ENCODE measurements around the gene SMURF1.

SMURF1 gene

GRCh38 chr7:98984126-98984525, 159.8 kb downstream of the SMURF1 start:
- no peak for TF ChIP-seq CSRNP3 (CRISPR knock-in tag; IDR thresholded peaks at IDR 0.05)
- no peak for TF ChIP-seq ZNF565 (CRISPR knock-in tag; conservative IDR thresholded peaks at IDR 0.05; ENCODE audit: low read depth)
- no peak for TF ChIP-seq ZC3H10 (CRISPR knock-in tag; IDR thresholded peaks at IDR 0.05)
- TF ChIP-seq ZFP30 (CRISPR knock-in tag; IDR thresholded peaks at IDR 0.05) = no peak
- no peak for TF ChIP-seq CSDC2 (CRISPR knock-in tag; IDR thresholded peaks at IDR 0.05)
- no peak for TF ChIP-seq ARNTL (CRISPR knock-in tag; IDR thresholded peaks at IDR 0.05; ENCODE audit: borderline replicate concordance, low read depth)
- TF ChIP-seq, protein P1, sequence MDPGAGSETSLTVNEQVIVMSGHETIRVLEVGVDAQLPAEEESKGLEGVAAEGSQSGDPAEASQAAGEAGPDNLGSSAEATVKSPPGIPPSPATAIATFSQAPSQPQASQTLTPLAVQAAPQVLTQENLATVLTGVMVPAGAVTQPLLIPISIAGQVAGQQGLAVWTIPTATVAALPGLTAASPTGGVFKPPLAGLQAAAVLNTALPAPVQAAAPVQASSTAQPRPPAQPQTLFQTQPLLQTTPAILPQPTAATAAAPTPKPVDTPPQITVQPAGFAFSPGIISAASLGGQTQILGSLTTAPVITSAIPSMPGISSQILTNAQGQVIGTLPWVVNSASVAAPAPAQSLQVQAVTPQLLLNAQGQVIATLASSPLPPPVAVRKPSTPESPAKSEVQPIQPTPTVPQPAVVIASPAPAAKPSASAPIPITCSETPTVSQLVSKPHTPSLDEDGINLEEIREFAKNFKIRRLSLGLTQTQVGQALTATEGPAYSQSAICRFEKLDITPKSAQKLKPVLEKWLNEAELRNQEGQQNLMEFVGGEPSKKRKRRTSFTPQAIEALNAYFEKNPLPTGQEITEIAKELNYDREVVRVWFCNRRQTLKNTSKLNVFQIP (CRISPR knock-in tag; IDR thresholded peaks at IDR 0.05; ENCODE audit: borderline replicate concordance, low read depth) = no peak
- no peak for TF ChIP-seq ESRRG (CRISPR knock-in tag; IDR thresholded peaks at IDR 0.05)
- TF ChIP-seq ZNF70 (CRISPR knock-in tag; IDR thresholded peaks at IDR 0.05) = no peak
- no peak for ATAC-seq

GRCh38 chr7:98982686-98983085, 161.2 kb downstream of the SMURF1 start:
- no peak for ATAC-seq
- TF ChIP-seq ZC3H10 (CRISPR knock-in tag; IDR thresholded peaks at IDR 0.05) (no peak), ESRRG (CRISPR knock-in tag; IDR thresholded peaks at IDR 0.05) (no peak), ISL1 (CRISPR knock-in tag; IDR thresholded peaks at IDR 0.05) (no peak), CSRNP3 (CRISPR knock-in tag; IDR thresholded peaks at IDR 0.05) (no peak), RARB (CRISPR knock-in tag; IDR thresholded peaks at IDR 0.05) (no peak), ZFP3 (CRISPR knock-in tag; IDR thresholded peaks at IDR 0.05) (no peak), CSDC2 (CRISPR knock-in tag; IDR thresholded peaks at IDR 0.05) (no peak), BACH2 (CRISPR knock-in tag; IDR thresholded peaks at IDR 0.05; ENCODE audit: borderline replicate concordance) (no peak), ZNF70 (CRISPR knock-in tag; IDR thresholded peaks at IDR 0.05) (no peak), TCF4 (CRISPR knock-in tag; IDR thresholded peaks at IDR 0.05; ENCODE audit: borderline replicate concordance) (no peak), SNAI2 (CRISPR knock-in tag; IDR thresholded peaks at IDR 0.05) (no peak), OSR1 (CRISPR knock-in tag; IDR thresholded peaks at IDR 0.05) (no peak), GLIS3 (CRISPR knock-in tag; IDR thresholded peaks at IDR 0.05) (no peak), CREB5 (CRISPR knock-in tag; IDR thresholded peaks at IDR 0.05; ENCODE audit: low read depth) (no peak)
- TF ChIP-seq, protein P2, sequence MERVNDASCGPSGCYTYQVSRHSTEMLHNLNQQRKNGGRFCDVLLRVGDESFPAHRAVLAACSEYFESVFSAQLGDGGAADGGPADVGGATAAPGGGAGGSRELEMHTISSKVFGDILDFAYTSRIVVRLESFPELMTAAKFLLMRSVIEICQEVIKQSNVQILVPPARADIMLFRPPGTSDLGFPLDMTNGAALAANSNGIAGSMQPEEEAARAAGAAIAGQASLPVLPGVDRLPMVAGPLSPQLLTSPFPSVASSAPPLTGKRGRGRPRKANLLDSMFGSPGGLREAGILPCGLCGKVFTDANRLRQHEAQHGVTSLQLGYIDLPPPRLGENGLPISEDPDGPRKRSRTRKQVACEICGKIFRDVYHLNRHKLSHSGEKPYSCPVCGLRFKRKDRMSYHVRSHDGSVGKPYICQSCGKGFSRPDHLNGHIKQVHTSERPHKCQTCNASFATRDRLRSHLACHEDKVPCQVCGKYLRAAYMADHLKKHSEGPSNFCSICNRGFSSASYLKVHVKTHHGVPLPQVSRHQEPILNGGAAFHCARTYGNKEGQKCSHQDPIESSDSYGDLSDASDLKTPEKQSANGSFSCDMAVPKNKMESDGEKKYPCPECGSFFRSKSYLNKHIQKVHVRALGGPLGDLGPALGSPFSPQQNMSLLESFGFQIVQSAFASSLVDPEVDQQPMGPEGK (CRISPR knock-in tag; IDR thresholded peaks at IDR 0.05; ENCODE audit: borderline replicate concordance) = no peak

GRCh38 chr7:98981701-98982100, 162.2 kb downstream of the SMURF1 start:
- no peak for ATAC-seq
- TF ChIP-seq TOX (CRISPR knock-in tag; IDR thresholded peaks at IDR 0.05; ENCODE audit: borderline replicate concordance) (no peak), OSR1 (CRISPR knock-in tag; IDR thresholded peaks at IDR 0.05) (no peak), ARNTL (CRISPR knock-in tag; IDR thresholded peaks at IDR 0.05; ENCODE audit: borderline replicate concordance, low read depth) (no peak), ZC3H10 (CRISPR knock-in tag; IDR thresholded peaks at IDR 0.05) (no peak), PPARA (CRISPR knock-in tag; IDR thresholded peaks at IDR 0.05; ENCODE audit: borderline replicate concordance) (no peak), ZNF70 (CRISPR knock-in tag; IDR thresholded peaks at IDR 0.05) (no peak), ZNF565 (CRISPR knock-in tag; conservative IDR thresholded peaks at IDR 0.05; ENCODE audit: low read depth) (no peak), TCF4 (CRISPR knock-in tag; IDR thresholded peaks at IDR 0.05; ENCODE audit: borderline replicate concordance) (no peak), SNAI2 (CRISPR knock-in tag; IDR thresholded peaks at IDR 0.05) (no peak), BACH2 (CRISPR knock-in tag; IDR thresholded peaks at IDR 0.05; ENCODE audit: borderline replicate concordance) (no peak)
- TF ChIP-seq, protein P2 (CRISPR knock-in tag; IDR thresholded peaks at IDR 0.05; ENCODE audit: borderline replicate concordance) = no peak
- TF ChIP-seq, protein P1 (CRISPR knock-in tag; IDR thresholded peaks at IDR 0.05; ENCODE audit: borderline replicate concordance, low read depth) = no peak
- TF ChIP-seq, protein P3, sequence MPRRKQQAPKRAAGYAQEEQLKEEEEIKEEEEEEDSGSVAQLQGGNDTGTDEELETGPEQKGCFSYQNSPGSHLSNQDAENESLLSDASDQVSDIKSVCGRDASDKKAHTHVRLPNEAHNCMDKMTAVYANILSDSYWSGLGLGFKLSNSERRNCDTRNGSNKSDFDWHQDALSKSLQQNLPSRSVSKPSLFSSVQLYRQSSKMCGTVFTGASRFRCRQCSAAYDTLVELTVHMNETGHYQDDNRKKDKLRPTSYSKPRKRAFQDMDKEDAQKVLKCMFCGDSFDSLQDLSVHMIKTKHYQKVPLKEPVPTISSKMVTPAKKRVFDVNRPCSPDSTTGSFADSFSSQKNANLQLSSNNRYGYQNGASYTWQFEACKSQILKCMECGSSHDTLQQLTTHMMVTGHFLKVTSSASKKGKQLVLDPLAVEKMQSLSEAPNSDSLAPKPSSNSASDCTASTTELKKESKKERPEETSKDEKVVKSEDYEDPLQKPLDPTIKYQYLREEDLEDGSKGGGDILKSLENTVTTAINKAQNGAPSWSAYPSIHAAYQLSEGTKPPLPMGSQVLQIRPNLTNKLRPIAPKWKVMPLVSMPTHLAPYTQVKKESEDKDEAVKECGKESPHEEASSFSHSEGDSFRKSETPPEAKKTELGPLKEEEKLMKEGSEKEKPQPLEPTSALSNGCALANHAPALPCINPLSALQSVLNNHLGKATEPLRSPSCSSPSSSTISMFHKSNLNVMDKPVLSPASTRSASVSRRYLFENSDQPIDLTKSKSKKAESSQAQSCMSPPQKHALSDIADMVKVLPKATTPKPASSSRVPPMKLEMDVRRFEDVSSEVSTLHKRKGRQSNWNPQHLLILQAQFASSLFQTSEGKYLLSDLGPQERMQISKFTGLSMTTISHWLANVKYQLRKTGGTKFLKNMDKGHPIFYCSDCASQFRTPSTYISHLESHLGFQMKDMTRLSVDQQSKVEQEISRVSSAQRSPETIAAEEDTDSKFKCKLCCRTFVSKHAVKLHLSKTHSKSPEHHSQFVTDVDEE (CRISPR knock-in tag; IDR thresholded peaks at IDR 0.05) = no peak
